ENCODE results near the gene SEMA7A.

The SEMA7A gene

DNA sequence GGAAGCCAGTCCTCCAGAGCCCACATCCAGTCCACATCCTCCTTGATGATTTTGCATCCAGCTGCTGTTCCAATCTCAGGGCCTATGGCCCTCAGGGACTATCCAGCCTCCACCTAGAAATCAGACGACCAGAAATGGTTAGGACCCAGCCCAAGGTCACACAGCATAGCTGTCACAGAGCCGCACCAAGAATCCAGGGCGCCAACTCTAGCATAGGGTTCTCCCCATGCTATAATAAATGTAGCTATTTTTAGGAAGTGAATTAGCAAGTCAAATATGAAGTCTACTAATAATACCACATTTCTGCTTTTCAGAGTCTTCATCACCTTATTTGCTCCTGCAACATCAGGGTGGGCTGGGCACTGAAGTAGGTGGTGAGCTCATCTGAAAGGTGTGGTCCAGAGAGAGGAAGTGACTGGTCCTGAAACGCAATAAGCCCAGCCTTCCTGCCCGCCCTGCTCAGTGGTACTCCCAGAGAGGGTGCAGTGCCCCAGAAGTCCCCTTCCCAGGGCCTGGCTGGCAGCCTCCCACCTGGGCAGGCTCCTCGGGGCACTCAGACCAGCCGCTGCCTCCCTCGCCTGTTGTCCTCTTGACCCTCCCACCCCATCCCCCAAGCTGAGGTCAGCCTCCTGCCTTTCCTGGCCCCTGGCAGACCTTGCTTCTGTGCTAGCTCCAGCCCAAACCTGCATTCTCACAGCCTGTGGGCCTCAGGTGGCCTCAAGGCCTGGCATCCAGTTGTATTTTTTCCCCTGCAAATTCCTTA lies 48.7 kb downstream of the SEMA7A start:
- no peak for DNase-seq

DNA sequence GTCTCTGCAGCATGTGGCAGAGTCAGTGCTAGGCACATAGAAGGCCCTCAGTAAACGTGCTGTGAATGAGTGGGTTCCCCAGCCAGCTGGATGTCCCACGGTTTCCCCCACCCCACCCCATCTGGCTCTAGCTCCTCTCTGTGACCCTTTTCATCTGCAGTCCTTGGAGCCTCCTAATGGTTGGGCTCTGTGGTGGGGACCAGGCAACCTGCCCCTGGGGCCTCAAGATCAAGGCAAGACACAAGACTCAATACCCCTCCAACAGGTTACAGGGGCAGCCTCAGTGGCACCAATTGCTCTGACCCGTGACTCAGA lies 49.2 kb downstream of the SEMA7A start:
- DNase-seq, result no peak

DNA sequence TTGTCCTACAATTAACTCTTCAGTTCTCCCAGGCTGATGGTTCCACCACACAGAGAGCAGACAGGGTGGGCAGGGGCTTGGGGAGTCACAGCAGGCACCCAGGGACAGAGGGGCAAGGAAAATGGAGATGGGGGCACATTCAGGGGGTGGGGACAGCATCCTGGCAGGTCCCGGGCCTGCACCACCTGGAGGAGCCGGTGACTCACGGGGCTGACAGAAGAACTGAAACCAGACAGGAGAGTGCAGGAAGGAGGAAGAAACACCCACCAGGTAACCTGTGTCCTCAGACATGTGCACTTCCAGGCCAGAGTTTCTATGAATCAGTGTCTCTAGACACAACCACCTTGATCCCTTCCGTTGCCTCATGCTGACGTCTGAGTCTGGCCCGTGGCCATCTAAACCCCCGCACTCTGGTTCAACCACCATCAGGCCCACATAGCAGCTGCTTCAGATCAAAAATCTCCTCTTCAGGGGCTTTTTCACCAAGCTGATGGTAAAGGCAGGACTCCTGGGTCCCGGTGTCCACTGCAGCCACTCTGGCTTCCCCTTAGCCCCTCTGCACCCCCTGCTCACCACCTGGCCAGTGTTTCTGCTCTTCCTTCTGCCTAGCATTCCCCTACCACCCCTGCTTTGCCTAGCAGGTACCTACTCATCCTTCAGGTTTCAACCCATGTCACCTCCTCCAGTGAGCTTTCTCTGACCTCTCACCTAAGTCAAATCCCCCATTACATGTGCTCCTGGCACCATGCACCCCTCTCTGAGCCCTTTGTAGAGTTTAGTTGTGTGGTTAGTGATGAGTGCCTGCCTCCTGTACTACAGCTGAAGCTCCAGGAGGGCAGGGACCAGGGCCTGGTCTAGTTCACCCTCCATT lies 49.8 kb downstream of the SEMA7A start:
- DNase-seq, result peak; percentile 39

DNA sequence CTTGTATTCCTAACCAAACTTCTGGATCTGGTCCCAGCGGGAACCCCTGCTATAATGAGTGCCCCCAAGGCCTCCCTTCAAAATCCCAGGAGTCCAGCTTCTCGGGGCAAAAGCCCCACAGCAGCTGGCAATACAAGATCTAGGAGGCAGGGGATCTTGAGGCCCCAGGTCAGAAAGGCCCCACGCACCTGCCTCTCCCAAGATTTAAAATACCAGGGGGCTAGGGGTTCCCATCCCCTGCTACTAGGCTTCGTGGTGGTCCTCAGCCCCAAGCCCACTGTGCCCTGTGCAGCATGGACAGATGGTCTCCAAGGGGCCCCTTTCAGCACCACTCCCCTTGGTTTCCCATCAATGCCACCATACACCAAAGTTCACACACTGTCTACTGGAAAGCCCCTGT lies 50.5 kb downstream of the SEMA7A start:
- DNase-seq, result no peak

DNA sequence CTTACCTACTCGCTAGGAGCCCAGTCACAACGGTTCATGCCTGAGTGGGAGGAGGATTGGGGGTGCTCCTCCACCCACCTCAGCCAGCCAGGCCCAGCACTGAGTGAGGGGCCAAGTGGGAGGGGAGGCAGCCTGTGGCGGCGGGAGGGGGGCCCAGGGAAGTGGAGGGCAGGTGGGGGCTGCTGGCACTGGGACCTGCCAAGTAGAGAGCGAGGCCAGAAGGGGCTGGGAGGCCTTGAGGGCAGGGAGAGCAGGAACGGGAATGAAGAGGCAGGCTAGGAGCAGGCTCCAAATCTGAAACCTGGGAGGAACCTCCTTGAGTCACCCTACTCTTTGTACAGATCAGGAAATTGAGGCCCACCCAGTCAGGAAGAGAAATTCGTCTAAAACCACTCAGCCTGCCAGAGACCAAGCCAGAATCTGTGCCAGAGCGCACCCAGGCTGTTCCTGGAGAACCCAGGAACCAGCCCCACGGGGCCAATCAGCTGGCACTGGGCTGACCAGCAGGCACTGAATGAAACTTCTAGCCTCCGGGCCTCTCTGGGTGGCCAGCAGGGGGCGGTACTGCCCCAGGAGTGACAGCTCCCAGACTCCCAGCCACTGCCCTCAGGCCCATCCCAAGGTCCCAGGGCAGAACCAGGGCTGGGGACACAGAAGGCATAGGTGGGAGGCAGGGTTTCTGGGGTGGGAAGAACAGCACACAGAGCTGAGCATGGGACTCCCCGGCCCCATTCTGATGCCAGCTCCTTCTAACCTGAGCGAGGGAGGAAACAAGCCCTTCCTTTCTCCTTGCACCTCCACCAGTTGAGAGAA lies 51.5 kb downstream of the SEMA7A start:
- DNase-seq, result peak; percentile 73

DNA sequence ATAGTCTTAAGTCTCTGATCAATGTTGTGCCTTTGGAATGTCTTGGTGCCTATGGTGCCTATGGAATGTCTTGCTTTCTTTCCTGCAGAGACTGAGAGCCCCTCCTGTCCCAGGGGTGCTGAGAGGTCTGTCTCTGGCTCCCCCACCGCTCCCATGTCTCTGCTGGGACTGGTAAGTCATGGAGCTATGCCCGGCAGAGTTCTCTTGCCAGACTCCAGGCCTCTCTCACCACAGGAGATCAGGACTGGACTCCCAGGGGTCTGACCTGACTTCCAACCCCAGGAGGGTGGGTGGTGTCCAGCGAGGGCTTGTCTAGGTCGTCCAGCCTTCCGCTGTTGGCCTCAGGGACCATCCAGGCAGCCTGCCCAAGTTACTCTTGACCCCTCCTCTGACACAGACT lies 52.3 kb downstream of the SEMA7A start:
- DNase-seq, result no peak

DNA sequence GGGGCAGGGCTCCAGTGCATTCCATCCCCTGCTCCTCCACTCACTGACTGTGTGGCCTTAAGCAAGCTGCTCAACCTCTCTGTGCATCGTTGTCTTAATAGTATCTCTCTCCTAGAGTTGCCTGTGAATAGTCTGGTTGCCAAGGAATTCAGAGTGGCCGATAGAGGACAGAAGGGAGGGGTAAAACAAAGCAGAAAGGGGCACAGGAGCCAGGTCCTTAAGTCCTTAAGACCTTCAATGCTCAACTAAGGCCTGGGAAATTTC lies 52.6 kb downstream of the SEMA7A start:
- DNase-seq, result no peak

DNA sequence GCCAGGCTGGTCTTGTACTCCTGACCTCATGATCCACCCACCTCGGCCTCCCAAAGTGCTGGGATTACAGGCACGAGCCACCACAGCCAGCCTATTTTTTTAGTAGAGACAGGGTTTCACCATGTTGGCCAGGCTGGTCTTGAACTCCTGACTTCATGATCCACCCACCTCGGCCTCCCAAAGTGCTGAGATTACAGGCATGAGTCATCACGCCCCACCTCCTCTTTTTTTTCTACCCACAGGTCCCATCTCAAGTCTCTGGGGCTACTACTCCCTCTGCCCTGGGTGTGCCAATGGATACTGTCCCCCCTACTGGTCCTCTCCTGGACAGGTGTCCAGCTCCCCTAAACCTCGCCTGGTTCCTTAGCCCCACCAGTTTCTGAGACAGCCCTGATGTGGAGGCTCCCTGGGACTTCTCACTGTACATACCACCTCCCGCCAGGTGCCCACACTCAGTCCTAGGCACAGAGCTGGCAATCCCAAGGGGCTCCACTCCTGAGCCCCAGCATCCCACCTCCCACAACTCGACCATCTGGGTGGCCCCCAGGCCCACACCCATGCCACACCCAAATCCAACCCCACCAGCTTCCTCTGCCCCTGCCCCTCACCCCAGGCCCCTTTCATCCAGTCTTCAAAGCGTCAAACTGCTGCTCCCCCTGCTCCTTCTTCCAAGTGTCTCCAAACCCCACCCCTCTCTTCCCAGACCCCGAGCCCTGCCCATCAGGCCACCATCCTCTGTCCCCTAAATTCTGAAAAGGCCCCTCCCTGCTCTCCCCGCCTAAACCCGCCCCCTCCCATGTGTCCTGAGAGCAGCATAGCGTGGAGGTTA lies 53.2 kb downstream of the SEMA7A start:
- no peak for DNase-seq

DNA sequence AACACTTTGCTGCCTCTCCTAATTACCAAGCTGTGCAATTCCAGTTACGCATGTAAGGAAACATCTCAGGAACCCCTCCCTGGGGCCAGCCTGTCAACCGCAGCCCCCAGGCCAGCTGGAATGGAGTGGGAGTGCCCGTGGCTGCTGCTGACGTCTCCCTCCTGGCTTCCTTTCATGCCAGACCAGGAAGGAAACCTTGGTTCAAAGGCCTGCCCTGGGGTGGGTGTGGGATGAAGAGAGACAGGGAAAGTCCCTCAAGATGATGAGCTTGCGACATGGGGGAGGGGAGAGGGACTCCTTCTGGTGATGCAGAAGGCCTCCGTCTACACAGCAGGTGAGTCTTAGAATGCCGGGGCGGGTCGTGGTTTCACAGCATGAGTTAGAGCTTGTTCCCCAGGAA lies 54.9 kb downstream of the SEMA7A start:
- DNase-seq, result peak; percentile 22

DNA sequence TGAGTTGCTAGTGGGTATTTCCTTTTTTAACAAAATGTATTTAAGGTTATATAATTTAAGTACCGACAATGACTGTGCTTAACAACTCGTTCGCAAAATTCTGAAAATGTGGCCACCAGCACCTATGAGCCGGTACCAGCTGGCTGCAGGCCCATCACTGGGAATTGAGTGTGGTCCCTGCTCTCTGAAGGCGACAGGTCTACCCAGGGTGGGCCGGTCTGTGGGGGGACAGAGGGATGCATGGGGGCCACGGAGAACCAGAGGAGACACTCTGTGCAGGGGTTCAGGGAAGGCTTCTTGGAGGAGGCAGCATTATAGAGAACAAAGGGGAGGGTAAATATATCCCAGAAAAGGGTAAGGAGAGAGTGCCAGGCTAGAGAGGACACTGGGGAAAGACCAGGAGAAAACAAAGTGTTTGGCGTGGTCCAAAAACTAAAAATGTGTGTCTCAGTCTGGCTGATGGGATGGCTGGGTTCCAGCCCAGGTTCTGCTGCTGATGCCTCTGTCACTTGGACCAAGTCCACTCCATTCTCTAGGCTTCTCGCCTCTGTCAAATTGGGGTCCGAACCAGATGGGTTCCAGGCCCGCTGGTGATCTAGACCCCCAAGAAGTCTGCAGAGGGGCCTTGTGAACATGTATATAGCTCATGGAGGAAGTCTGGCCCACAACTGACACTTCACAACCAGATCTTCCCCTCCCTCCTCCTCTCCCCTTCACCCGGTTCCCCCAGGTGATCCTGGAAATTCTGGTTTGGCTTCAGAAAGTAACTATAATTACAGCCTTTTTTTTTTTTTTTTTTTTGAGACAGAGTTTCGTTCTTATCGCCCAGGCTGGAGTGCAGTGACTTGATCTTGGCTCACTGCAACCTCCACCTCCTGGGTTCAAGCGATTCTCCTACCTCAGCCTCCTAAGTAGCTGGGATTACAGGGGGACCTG lies 55.7 kb downstream of the SEMA7A start:
- no peak for DNase-seq

DNA sequence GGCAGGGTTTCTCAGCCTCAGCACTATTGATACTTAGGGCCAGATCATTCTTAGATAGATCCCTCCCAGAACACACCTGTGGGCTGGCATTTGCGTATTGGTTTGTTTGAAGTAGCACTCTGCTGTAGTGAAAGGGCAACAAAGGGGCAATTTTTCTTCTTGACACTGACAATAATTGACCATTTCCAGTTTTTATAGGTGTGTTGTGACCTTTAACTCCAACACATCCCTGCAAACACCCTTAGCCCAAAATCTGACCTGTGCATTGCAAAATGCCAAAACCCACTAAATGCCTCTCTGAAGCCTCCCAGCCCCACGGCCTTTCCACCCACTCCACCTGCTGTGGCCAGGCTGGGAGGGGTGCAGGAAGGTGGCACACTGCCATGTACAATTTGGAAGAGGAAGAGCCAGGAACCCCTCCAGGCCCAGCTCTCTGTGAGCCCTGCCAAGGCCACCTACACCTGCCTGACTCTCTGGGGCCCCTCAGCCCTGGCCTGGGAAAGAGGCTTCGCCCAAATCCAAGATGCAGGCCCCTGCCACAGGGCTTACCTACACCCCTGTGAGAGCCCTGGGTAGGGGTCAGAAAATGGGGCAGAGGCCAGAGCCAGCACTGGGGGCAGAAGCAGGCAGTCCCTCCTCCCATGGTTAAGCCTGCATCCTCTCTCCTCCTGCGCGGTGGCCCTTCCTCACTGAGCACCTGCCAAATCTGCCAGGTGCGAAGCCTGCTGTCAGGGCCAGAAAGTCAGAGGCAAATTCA lies 56.8 kb downstream of the SEMA7A start:
- no peak for DNase-seq

DNA sequence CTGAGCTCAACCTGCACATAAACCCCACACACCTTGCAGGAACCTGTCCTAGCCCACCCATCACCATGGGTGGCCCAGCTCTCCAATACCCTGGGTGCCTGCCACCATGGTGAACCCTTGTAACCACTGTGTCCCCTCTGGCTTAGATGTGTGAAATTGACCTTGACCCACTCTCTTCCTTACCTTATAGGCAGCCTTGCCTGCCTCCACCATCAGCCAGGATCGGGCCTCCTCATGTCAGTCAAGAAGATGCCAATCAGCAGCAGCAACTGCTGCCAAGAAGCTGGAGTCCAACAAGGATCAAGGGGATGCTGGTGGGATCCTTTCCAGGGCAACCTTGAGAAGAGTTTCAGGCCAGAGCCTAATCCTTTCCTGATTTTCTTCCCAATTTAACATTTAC lies 57.5 kb downstream of the SEMA7A start:
- no peak for DNase-seq

DNA sequence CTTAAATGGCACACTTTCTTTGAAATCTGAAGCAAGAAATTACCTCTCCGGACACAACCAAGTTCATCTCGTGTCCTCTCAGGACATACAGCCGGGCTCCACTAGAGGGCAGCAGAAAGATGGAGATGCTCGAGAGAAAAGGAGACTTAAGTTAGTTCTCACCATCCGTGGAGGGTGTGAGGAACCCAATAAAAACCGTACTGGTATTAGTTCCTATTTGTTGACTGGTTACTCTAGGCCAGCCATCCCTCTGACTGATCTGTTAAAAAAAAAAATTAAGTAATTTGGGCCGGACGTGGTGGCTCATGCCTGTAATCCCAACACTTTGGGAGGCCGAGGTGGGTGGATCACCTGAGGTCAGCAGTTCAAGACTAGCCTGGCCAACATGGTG lies 58.5 kb downstream of the SEMA7A start:
- DNase-seq, result peak; percentile 82

DNA sequence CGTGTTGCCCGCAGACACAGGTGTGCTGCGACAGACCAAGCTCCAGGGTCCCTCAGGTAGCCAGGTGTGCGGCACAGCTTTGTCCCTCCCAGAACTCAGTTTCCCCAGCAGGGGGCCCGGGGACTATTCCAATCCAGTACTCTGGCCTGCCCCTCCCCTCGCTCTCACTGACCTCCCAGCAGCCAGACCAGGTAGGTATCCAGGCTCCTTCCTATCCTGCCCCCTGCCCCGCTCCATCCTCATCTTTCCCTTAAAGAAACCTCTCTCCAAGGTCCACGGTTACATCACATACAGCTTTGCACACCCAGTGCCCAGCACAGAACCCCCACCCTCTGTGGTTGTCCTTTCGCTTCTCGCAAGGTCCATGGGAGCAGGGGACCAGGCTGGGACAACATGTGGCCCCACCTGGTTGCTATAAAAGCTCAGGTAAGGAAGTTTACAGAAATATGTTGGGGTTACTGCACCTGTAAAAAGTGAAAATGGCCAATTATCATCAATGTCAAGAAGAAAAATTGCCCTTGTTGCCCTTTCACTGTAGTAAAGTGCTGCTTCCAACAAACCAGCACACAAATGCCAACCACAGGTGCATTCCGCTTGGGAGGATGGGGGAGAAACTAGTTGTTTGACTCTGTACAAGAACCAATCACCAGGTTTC lies 59.0 kb downstream of the SEMA7A start:
- no peak for DNase-seq

DNA sequence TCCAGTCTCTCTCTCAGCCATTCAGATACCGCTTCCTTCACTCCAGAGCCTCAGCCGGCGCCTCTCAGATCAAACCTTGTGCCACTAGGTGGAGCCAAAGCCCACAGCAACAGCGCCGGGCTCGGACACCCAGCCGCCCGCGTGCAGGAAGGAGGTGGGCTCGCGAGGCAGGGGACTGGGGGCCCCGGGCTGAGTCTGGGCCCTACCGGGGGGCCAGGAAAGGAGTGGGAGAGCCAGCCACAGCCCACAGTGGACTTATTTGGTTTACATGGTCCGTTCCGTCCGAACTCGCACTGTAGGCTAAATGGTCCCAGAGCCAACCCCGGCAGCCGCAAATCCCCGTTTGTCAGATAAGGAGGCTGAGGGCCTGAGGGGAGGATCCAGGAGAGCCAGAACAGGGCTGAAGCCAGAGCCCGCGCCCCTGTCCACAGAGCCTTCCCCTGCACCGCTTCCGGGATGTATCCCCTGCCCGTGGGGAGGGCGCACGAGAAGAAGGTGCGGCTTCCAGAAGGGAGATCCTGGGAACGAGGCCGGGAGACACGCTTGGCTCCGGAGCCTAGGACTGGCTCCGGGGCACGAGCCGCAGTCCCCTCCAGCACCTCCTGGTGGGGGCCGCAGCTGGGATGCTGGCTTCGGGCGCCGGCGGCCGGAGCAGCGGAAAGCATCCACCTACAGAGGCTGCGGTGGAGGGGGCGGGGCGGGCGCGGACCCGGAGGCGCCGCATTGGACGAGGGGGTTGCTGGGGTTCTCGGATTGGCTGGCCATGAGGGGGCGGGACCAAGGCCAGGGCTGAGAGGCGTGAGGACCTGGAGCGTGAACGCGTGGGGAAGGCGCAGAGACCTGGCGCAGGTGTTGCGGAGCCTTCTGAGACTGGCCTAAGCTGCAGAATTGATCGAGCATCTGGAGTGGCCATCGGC lies 59.8 kb downstream of the SEMA7A start:
- peak; percentile 96 for DNase-seq

DNA sequence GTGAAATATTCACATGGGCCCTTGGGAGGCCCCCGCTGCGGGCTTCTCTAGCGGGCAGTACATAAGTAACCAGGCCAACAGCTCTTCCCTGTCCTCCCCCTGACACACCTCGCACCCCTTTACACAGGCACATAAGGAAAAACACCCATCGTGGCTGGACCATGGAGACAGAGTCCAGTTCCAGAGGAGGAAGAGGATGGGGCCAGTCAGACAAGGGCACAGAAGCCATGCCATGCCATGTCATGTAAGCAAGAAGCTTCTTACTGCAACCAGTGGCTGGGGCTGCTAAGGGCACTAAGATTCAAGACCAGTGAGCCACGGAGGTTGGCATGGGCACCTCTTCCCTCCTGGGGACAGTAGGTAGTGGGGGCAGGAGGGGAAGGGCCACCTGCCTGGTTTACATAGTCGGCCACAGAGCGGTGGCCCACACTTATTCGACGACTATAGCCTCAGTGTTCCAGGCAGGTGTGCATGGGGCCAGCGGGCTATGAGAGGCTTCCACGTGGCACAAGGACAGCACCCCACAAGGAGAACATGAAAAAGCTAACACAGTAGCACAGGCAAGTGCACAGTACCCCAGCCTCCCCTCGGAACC lies 60.6 kb downstream of the SEMA7A start:
- no peak for DNase-seq

DNA sequence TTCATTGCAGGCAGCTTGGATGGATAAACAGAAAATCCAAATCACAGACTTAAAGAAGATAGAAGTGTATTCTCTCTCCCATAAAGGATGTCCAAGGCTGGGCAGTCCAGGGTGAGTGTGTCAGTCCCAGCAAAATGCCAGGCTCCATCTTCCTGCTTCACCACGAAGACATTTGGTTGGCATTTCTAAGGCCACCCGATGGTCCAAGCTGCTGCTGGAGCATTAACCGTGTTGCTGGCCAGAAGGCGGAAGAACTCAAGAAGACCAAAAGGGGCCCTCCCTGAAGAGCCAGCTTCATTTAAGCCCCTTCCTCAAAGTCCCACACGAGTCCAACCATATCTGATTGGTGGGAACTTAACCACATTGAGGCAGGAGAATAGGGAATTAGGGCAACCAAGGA lies 63.3 kb downstream of the SEMA7A start:
- no peak for DNase-seq

DNA sequence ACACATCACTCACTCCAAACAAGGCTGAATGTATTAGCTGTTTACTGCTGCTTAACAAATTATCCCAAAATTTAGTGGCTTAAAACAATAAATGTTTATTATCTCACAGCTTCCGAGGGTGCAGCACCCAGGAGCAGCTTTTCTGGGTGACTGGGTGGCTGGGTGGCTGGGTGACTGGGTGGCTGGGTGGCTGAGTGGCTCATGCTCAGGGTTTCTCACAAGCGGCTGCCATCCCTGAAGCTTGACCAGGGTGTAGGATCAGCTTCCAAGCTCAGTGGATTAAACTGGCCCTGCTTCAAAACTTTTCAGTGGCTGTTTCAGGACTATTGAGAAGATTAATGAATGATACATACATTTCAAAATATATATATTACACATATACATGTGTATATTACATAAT lies 64.0 kb downstream of the SEMA7A start:
- DNase-seq, result no peak

Measured in activated CD4-positive, alpha-beta T cell treated with anti-CD3 and anti-CD28 coated beads, Interleukin-2, amount 50 U/mL, for 1 hour (primary cell).